Tongue (tissue), 2 donors: Measurements from ENCODE around the gene MCTS1. TPM values are rescaled to one million over a fixed set of nuclear protein-coding genes. Genes with fewer than 3 reads are reported as not detected.
"Not testable (repeated sequence)": the region's sequence is repeated elsewhere in the genome, so short reads cannot be mapped to it uniquely, and the experiment has no call there.

Experiments
- DNase-seq: peaks from one replicate; pipeline ENCODE4 v3.0.0-alpha.2; 2015
- total RNA-seq: library from RNA; depleted of rRNA; stranded (reverse); fragments of >200 nt; gene quantifications from one replicate; pipeline ENCODE4 v1.2.3, GENCODE V29; 2014

MCTS1 gene
- total RNA-seq, 1 donor from 2014 or later = 28.0 TPM

- peak; percentile 95 for DNase-seq
These were observed 26.0 kb downstream of the MCTS1 start, which contains the start of gene C1GALT1C1 for GRCh38 chrX:120629667-120630537. Gene C1GALT1C1 (minus strand): TSS chrX:120630054. CDS start chrX:120627166, 2,888 bp downstream.

DNA sequence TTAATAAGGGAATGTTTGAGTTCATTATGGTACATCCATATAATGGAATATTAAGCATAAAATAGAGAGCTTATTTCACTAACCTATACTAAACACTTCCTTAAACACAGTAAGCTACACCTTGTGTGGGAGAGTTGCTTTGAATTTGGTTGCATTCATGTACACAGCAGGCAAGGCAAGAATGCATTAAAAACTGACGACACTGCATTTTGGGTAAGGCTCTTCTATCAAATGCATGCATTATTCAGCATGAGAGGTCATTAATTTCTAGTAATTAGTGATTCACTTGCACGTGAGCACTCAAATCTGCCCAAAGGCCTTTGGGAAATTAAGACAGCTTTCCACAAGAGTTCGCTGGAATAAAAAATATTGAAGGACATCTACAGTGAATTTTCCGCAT is 34.7 kb downstream of the MCTS1 start:
- DNase-seq = no peak

GRCh38 chrX:120642871-120643270 is 39.0 kb downstream of the MCTS1 start:
- DNase-seq = no peak

- DNase-seq = no peak
These were observed 43.2 kb downstream of the MCTS1 start for GRCh38 chrX:120647127-120647526.

- not testable (repeated sequence) for DNase-seq
These were observed 48.4 kb downstream of the MCTS1 start for GRCh38 chrX:120652256-120652655.

- no peak for DNase-seq
These were observed 49.1 kb downstream of the MCTS1 start for GRCh38 chrX:120653000-120653399.

DNA sequence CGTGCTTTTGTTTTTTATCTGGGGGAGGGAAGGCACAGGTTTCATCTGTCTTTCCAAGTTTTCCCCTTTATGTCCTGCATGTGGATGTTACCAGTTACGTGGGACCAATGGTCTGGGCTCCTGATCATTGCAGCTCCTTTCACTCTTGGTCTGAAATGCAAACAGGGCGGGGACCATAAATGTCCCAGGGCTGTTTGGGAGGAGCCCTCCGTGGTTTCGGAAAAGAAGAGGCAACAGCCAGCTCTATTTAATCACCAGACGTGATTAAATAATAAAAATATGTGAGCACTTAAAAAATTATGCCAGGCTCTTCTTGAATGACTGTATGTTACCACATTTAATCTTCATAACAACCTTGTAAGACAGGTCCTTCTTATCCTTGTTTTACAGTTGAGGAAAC is 56.7 kb downstream of the MCTS1 start:
- peak; percentile 9 for DNase-seq

Other genes starting within 250 kb of the MCTS1 start
- 367 TPM for gene ATP1B4, start 242.0 kb upstream of the MCTS1 start, total RNA-seq
- 149 TPM for gene LAMP2, start 134.8 kb upstream of the MCTS1 start, total RNA-seq
- gene CUL4B, start 43.1 kb upstream of the MCTS1 start, total RNA-seq = 37.2 TPM
- gene C1GALT1C1, start 26.0 kb downstream of the MCTS1 start, total RNA-seq = 28.1 TPM